HUES48 (cell line): Measurements from ENCODE around the gene GLIPR1.
A peak's percentile ranks its signal among the peaks of the same experiment; 100 is the strongest.
"Not testable (repeated sequence)": the region's sequence is repeated elsewhere in the genome, so short reads cannot be mapped to it uniquely, and the experiment has no call there.

Source experiments
- H3K27ac ChIP-seq: one replicate; pipeline ENCODE4 v1.7.0; 2013; ENCODE audit warnings: low read depth, low read length, inconsistent platforms
- H3K27me3 ChIP-seq: 2 replicates; pipeline ENCODE4 v1.6.1; 2013; ENCODE audit warnings: mild to moderate bottlenecking, low read length; ENCODE audit not compliant: control insufficient read depth, insufficient read depth
- H3K36me3 ChIP-seq: 2 replicates; pipeline ENCODE4 v1.6.1; 2013; ENCODE audit warnings: low read length; ENCODE audit not compliant: control insufficient read depth, insufficient read depth
- H3K4me1 ChIP-seq: 2 replicates; pipeline ENCODE4 v1.6.1; 2013; ENCODE audit warnings: mild to moderate bottlenecking, low read length; ENCODE audit not compliant: control insufficient read depth, insufficient read depth
- H3K4me3 ChIP-seq: 2 replicates; pipeline ENCODE4 v1.5.1; 2013; ENCODE audit warnings: mild to moderate bottlenecking, low read depth, low read length
- H3K9ac ChIP-seq: 2 replicates; pipeline ENCODE4 v1.6.1; 2013; ENCODE audit warnings: mild to moderate bottlenecking, low read depth, low read length, moderate library complexity
- H3K9me3 ChIP-seq: 2 replicates; pipeline ENCODE4 v1.6.1; 2013; ENCODE audit warnings: low read length; ENCODE audit not compliant: control insufficient read depth, insufficient read depth

Gene GLIPR1

GRCh38 chr12:75480469-75480949 lies at the start of gene GLIPR1:
Gene GLIPR1, plus strand, starts transcription at chr12:75480755. Its CDS starts 126 bp downstream, at chr12:75480881.
- Histone ChIP-seq H3K27ac (no peak within 1 kb of the TSS), H3K4me1 (peaks cover 15% of the 10 kb centered on the region), H3K4me3 (peak within 1 kb of the TSS; percentile 32; the same call in 1 of the 2 replicates), H3K27me3 (no peaks in the 10 kb centered on the region), H3K9me3 (no peaks in the 10 kb centered on the region), H3K36me3 (no peaks in the 10 kb centered on the region), H3K9ac (no peak within 1 kb of the TSS; the same call in 1 of the 2 replicates)

- H3K27me3 ChIP-seq: no peaks in the 10 kb centered on the region
- no peaks in the 10 kb centered on the region for H3K36me3 ChIP-seq
- no peak overlapping the region for H3K27ac ChIP-seq
- H3K4me3 ChIP-seq: no peak overlapping the region
- no peak overlapping the region for H3K9ac ChIP-seq
- H3K9me3 ChIP-seq: peaks cover 32% of the 10 kb centered on the region
- 0 out of 2 replicates have a peak, but pooled peaks cover 11% of the 10 kb centered on the region for H3K4me1 ChIP-seq
These were observed 47.6 kb upstream of the GLIPR1 start for GRCh38 chr12:75432924-75433323.

GRCh38 chr12:75437564-75437963 lies 43.0 kb upstream of the GLIPR1 start:
- Histone ChIP-seq H3K27me3 (no peaks in the 10 kb centered on the region), H3K4me1 (peaks cover 4% of the 10 kb centered on the region; the same call in 1 of the 2 replicates), H3K27ac (no peak overlapping the region), H3K36me3 (no peaks in the 10 kb centered on the region), H3K9ac (no peak overlapping the region), H3K4me3 (no peak overlapping the region), H3K9me3 (peaks cover under 1% of the 10 kb centered on the region; the same call in 1 of the 2 replicates)

GRCh38 chr12:75438059-75438754 lies 42.3 kb upstream of the GLIPR1 start:
- Histone ChIP-seq H3K36me3 (no peaks in the 10 kb centered on the region), H3K4me1 (peaks cover 4% of the 10 kb centered on the region; the same call in 1 of the 2 replicates), H3K9me3 (no peaks in the 10 kb centered on the region; the same call in 1 of the 2 replicates), H3K9ac (no peak overlapping the region), H3K4me3 (no peak overlapping the region), H3K27ac (no peak overlapping the region), H3K27me3 (no peaks in the 10 kb centered on the region)

GRCh38 chr12:75439048-75439447 lies 41.5 kb upstream of the GLIPR1 start:
- no peaks in the 10 kb centered on the region for H3K36me3 ChIP-seq
- H3K4me1 ChIP-seq: peaks cover 4% of the 10 kb centered on the region; the same call in 1 of the 2 replicates
- no peaks in the 10 kb centered on the region for H3K27me3 ChIP-seq
- no peak overlapping the region for H3K4me3 ChIP-seq
- H3K27ac ChIP-seq: no peak overlapping the region
- H3K9ac ChIP-seq: no peak overlapping the region
- no peaks in the 10 kb centered on the region; the same call in 1 of the 2 replicates for H3K9me3 ChIP-seq

- Histone ChIP-seq H3K9ac (no peak overlapping the region), H3K4me1 (peaks cover 4% of the 10 kb centered on the region; the same call in 1 of the 2 replicates), H3K4me3 (no peak overlapping the region), H3K36me3 (no peaks in the 10 kb centered on the region), H3K9me3 (no peaks in the 10 kb centered on the region; the same call in 1 of the 2 replicates), H3K27ac (no peak overlapping the region), H3K27me3 (no peaks in the 10 kb centered on the region)
These were observed 40.6 kb upstream of the GLIPR1 start for GRCh38 chr12:75439930-75440329.

- not testable (repeated sequence) for H3K4me3 ChIP-seq, H3K9me3 ChIP-seq, H3K27me3 ChIP-seq, H3K27ac ChIP-seq, H3K36me3 ChIP-seq, H3K9ac ChIP-seq, H3K4me1 ChIP-seq
These were observed 38.7 kb upstream of the GLIPR1 start for GRCh38 chr12:75441687-75442449.

- not testable (repeated sequence) for H3K36me3 ChIP-seq, H3K27me3 ChIP-seq, H3K4me3 ChIP-seq, H3K9ac ChIP-seq, H3K9me3 ChIP-seq, H3K4me1 ChIP-seq, H3K27ac ChIP-seq
These were observed 38.1 kb upstream of the GLIPR1 start for GRCh38 chr12:75442454-75442853.

GRCh38 chr12:75443709-75444108 lies 36.8 kb upstream of the GLIPR1 start:
- Histone ChIP-seq H3K27me3 (no peaks in the 10 kb centered on the region), H3K27ac (no peak overlapping the region), H3K36me3 (no peaks in the 10 kb centered on the region), H3K9me3 (no peaks in the 10 kb centered on the region; the same call in 1 of the 2 replicates), H3K4me1 (no peaks in the 10 kb centered on the region), H3K4me3 (no peak overlapping the region), H3K9ac (no peak overlapping the region)

- no peaks in the 10 kb centered on the region for H3K27me3 ChIP-seq
- H3K27ac ChIP-seq: no peak overlapping the region
- H3K36me3 ChIP-seq: no peaks in the 10 kb centered on the region
- no peaks in the 10 kb centered on the region for H3K4me1 ChIP-seq
- no peak overlapping the region for H3K4me3 ChIP-seq
- no peak overlapping the region for H3K9ac ChIP-seq
- H3K9me3 ChIP-seq: no peaks in the 10 kb centered on the region; the same call in 1 of the 2 replicates
These were observed 36.0 kb upstream of the GLIPR1 start for GRCh38 chr12:75444429-75445136.
